GM21529 (cell line): ENCODE results near the gene CATSPERZ.
"Not testable (repeated sequence)": the region's sequence is repeated elsewhere in the genome, so short reads cannot be mapped to it uniquely, and the experiment has no call there.

Experiments
- ATAC-seq: cut with Tn5 transposase; IDR thresholded peaks from one replicate; pipeline ENCODE4 v1.9.1; 2021; ENCODE audit not compliant: unreplicated experiment

Gene CATSPERZ

GRCh38 chr11:64317961-64318765 is 18.0 kb downstream of the CATSPERZ start, which contains the start of gene PRDX5:
TSS of gene PRDX5 (plus strand) at chr11:64318121. CDS start at chr11:64318216, 95 bp downstream.
- peak; percentile 72 for ATAC-seq

- ATAC-seq, result no peak
Measured at GRCh38 chr11:64318766-64319761, 18.9 kb downstream of the CATSPERZ start.

- ATAC-seq, result no peak
Measured at GRCh38 chr11:64320556-64320955, 20.4 kb downstream of the CATSPERZ start.

- no peak for ATAC-seq
Measured at GRCh38 chr11:64321026-64321425, 20.9 kb downstream of the CATSPERZ start.

- ATAC-seq, result no peak
Measured at GRCh38 chr11:64321533-64321932, 21.4 kb downstream of the CATSPERZ start.

GRCh38 chr11:64322925-64323260 is 22.7 kb downstream of the CATSPERZ start:
- ATAC-seq, result no peak

GRCh38 chr11:64323373-64323772 is 23.2 kb downstream of the CATSPERZ start:
- no peak for ATAC-seq

GRCh38 chr11:64323984-64324383 is 23.8 kb downstream of the CATSPERZ start:
- ATAC-seq, result not testable (repeated sequence)

- no peak for ATAC-seq
Measured at GRCh38 chr11:64324692-64325469, 24.7 kb downstream of the CATSPERZ start.

GRCh38 chr11:64327375-64327774 is 27.2 kb downstream of the CATSPERZ start:
- ATAC-seq, result no peak

- no peak for ATAC-seq
Measured at GRCh38 chr11:64327993-64328392, 27.8 kb downstream of the CATSPERZ start.

GRCh38 chr11:64330888-64331287 is 30.7 kb downstream of the CATSPERZ start:
- no peak for ATAC-seq

GRCh38 chr11:64331569-64332371 is 31.6 kb downstream of the CATSPERZ start:
- peak; percentile 51 for ATAC-seq

- ATAC-seq, result no peak
Measured at GRCh38 chr11:64333556-64333955, 33.4 kb downstream of the CATSPERZ start.

- peak; percentile 83 for ATAC-seq
Measured at GRCh38 chr11:64334764-64335735, 34.9 kb downstream of the CATSPERZ start.

GRCh38 chr11:64337538-64338249 is 37.5 kb downstream of the CATSPERZ start:
- no peak for ATAC-seq

GRCh38 chr11:64338716-64339115 is 38.6 kb downstream of the CATSPERZ start:
- no peak for ATAC-seq

- ATAC-seq, result no peak
Measured at GRCh38 chr11:64339286-64339685, 39.1 kb downstream of the CATSPERZ start.
